ENCODE data around the gene SPINK7.
"Not testable (repeated sequence)": the region's sequence is repeated elsewhere in the genome, so short reads cannot be mapped to it uniquely, and the experiment has no call there.

SPINK7 gene

DNA sequence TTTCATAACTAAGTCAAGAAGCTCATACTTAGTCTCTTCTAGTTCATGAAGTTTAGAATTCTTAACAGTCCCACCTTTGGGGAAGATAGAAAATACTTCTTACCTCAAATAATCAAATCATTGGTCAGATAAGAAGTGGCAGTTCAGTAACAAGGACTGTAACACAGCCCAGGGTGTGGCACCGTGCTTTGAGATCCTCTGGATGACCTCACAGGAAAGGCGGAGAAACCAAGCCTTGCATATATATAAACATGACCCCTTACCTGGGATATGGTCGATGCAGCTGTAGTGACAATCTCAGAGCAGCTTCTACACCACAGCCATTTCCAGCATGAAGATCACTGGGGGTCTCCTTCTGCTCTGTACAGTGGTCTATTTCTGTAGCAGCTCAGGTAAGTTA lies at the start of gene SPINK7:
Gene SPINK7 (plus strand): TSS at position 271 of the 400 bp plus-strand sequence. CDS start 61 bp downstream, at position 332.
- no peak for DNase-seq (ENCODE audit: low read depth in 3 of 3, low spot score in 1 of 3)

DNA sequence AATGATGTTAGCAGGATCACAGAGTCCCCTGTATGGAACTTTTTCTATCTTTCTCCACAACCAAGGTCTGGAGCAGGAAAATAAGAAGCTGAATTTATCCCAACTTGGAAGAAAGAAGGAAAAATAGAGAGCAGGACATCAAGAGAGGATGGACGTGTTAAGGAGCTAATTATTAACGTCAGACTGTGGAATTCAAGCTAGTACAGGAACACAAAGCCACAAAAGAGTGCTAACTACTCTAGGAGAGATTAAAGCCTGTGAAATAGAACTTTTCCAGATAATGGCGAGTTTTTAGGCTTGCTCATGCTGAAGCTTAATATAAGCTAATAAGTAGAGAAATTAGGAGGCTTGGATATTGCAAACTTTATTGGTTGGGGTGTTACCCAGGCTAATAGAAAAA lies 44.3 kb upstream of the SPINK7 start:
- no peak for DNase-seq (ENCODE audit: low read depth in 3 of 3, low spot score in 1 of 3)

DNA sequence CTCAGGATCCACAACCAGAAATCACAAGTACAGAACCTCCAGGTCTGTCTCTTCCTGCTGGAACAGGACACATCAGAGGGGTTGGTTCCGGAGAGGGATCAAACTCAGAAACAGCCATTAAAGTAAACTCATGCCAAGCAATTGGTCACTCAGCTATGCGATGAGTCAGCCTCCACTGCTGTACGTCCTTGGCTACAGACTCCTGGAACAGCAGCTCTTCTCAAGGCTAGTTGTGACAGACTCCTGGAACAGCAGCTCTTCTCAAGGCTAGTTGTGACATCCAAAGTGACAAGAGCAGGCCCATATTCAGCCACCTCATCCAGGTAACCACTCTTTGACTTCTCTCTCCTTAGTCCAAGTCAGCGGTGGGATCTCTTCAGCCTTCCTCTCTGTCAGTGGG lies 43.7 kb upstream of the SPINK7 start, which contains the start of gene SPINK13:
Gene SPINK13 (plus strand): TSS at position 229 of the 400 bp plus-strand sequence. CDS start 1,279 bp downstream, outside the sequence.
- DNase-seq (ENCODE audit: low read depth in 3 of 3, low spot score in 1 of 3), result no peak

DNA sequence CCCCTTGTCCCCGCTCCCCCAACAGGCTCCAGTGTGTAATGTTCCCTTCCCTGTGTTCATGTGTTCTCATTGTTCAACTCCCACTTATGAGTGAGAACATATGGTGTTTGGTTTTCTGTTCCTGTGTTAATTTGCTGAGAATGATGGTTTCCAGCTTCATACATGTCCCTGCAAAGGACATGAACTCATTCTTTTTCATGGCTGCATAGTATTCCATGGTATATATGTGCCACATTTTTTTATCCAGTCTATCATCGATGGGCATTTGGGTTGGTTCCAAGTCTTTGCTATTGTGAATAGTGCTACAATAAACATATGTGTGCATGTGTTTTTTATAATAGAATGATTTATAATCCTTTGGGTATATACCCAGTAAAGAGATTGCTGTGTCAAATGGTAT lies 37.1 kb upstream of the SPINK7 start:
- DNase-seq (ENCODE audit: low read depth in 3 of 3, low spot score in 1 of 3), result not testable (repeated sequence)

DNA sequence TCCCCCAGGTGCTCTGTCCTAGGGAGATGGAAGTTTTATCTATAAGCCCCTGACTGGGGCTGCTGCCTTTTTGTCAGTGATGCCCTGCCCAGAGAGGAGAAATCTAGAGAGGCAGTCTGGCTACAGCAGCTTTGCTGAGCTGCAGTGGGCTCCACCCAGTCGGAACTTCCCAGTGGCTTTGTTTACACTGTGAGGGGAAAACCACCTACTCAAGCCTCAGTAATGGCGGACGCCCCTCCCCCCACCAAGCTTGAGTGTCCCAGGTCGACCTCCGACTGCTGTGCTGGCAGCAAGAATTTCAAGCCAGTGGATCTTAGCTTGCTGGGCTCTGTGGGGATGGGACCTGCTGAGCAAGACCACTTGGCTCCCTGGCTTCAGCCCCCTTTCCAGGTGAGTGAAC lies 31.3 kb upstream of the SPINK7 start:
- not testable (repeated sequence) for DNase-seq (ENCODE audit: low read depth in 3 of 3, low spot score in 1 of 3)

DNA sequence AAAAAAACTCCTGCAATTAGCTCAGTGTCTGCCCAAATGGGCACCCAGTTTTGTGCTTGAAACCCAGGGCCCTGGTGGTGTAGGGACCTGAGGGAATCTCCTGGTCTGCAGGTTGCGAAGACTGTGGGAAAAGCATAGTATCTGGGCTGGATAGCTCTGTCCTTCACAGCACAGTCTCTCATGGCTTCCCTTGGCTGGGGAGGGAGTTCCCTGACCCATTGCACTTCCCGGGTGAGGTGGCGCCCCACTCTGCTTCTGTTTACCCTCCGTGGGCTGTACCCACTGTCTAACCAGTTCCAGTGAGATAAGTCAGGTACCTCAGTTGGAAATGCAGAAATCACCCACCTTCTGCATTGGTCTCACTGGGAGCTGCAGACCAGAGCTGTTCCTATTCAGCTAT lies 30.9 kb upstream of the SPINK7 start:
- not testable (repeated sequence) for DNase-seq (ENCODE audit: low read depth in 3 of 3, low spot score in 1 of 3)

DNA sequence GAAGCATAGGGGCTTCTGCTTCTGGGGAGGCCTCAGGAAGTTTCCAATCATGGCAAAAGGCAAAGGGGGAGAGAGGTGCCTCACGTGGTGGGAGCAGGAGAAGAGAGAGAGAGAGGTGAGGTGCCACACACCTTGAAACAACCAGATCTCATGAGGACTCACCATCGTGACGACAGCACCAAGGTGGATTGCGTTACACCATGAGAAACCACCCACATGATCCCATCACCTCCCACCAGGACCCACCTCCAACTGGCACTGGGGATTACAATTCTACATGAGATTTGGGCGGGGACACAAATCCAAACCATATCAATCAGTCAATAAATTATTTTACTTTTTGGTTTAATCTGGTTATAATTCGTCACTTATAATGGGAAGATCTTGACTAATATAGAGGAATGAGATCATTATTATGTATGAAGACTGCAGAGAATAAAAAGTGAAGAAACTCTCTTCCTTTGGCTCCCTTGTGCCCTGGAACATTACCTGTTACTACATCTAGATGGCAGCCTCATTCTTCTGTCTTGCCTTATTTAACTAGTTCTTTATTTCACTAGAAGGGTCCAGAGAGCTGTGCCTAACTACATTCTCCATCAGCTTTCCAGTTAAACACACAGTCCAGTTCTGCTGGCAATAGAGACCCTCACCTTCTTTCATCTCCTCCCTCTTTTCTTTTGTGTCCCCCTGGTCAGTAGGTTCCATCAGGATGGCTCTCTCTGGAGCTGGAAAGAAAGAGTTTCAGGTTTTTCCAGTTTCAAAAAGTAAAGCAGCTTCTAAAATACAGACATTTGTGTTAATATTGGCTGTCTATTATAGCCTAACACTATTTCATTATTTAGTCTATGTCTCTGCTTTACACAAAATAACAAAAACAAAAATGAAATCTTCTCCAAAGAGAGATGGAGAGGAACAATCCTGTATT lies 21.7 kb upstream of the SPINK7 start:
- DNase-seq (ENCODE audit: low read depth in 3 of 3, low spot score in 1 of 3), result no peak

DNA sequence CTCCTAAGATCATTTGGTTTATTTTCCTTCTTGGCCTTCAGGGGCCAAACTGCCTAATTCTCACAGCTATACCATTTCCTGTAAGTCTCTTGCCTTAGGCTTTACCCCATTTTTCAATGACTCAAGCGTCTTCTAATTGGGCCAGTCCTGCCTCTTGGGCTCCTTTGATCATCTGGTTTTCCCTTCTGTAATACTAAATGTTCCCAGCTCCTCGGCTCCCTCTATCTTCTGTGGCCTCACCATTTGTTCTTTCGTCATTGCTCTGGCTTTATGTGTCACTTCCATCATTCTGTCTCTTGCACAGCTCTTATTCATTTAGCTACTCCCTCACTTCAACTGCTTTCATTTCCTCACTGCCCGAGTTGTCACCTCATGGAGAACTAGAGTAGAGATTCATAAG lies 14.5 kb upstream of the SPINK7 start:
- no peak for DNase-seq (ENCODE audit: low read depth in 3 of 3, low spot score in 1 of 3)

DNA sequence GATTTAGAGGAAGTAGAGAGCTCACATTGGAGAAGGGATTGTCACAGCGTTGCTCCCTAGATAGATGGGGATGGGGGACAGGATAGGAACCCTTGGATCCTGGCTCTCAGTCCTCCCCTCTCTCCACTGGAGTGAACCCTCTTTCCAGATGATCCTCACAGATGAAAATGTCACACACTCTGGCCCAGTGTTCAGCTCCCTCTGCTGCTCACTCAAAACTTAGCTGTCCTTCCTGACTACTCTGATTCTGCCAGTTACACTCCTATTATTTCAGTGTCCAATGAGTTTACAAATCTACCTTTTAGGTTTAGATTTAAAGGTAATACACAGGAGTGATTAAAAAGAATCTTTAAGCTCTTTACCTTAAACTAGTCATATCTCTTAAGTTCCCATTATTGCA lies 5.8 kb upstream of the SPINK7 start:
- no peak for DNase-seq (ENCODE audit: low read depth in 3 of 3, low spot score in 1 of 3)

DNA sequence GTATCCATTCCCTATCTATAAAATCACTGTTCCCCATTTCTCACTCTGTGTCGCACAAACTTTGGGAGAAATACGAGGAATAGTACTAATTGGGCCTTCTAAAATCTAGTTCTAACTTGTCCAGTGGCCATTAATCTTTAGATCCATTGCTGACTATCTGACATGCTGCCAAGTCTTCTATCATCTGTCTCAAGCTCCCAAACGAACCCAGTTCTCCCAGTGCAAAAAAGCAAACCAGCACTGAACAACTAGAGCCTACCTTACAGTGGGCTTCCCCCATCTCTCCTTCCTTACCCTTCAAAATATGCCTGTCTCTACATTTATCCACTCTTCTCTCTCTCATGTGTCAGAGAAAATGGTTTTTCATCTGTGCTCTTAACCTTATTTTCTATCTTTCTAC lies 3.2 kb upstream of the SPINK7 start:
- no peak for DNase-seq (ENCODE audit: low read depth in 3 of 3, low spot score in 1 of 3)

DNA sequence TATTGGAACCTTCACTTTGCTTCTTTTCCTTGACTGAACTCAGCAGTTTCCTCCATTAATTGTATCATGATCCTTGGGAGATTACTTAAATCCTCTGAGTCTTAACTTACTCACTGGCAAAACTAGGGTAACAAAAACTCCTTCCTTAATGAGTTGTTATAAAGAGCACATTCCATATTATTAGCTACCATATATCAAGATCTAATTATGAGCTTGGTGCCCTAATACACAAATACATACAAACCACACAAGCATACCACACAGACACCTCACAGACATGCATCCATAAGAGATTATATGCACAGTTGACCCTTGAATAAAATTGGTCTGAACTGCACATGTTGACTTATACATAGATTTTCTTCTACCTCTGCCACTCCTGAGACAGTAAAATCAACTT lies 2.5 kb upstream of the SPINK7 start:
- no peak for DNase-seq (ENCODE audit: low read depth in 3 of 3, low spot score in 1 of 3)

DNA sequence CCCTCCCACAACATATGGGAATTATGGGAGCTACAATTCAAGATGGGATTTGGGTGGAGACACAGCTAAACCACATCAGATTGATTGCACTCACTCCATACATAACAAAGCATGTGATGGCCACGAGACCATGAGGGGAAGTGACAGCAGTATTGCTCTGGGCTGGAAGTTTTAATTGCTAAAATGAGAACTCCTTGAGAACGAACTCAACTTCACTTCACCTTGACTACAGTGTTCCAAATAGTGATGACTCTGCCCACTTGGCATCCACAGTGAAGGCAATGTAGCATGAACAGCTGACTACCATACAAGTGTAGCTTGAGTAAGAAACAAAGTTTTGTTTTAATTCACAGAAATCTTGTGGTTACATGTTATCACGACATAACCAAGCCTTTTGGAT lies 739 bp upstream of the SPINK7 start:
- DNase-seq (ENCODE audit: low read depth in 3 of 3, low spot score in 1 of 3), result no peak

DNA sequence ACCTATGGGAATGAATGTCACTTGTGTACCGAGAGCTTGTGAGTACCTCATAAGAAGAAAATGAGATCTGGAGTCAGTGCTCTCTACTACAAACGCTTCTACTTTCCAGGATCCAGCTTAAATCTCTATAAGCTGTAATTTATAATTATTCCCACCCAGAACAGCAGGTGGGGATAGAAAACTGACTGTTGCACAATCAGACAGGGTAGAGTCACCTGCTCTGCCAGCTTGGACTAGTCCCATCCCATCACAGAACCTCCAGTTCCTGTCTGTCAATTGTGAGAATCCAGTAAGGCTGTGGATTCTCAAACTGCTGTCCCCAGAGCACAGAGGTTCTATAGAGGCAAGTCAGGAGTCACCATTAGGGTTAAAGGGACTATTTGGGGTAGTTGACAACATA lies 2.0 kb downstream of the SPINK7 start:
- no peak for DNase-seq (ENCODE audit: low read depth in 3 of 3, low spot score in 1 of 3)

DNA sequence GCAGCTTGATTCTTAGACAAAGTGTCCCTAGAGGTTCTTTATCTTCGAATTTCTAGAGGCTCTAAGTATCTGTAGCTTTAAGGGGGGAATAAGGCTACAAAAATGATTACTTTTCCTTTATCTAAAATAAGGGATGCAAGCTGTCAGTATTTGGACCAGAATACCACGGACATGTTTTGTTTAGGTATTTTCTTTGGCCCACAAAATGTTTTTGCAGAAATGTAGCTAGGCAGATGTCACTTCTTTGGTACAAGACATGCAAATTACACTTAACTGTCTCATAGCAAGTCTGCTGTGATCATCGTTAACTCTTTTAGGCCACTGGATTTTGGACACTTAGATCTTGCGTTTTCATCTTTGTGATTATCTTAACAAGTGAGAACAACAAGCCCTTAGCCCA lies 2.5 kb downstream of the SPINK7 start:
- no peak for DNase-seq (ENCODE audit: low read depth in 3 of 3, low spot score in 1 of 3)

DNA sequence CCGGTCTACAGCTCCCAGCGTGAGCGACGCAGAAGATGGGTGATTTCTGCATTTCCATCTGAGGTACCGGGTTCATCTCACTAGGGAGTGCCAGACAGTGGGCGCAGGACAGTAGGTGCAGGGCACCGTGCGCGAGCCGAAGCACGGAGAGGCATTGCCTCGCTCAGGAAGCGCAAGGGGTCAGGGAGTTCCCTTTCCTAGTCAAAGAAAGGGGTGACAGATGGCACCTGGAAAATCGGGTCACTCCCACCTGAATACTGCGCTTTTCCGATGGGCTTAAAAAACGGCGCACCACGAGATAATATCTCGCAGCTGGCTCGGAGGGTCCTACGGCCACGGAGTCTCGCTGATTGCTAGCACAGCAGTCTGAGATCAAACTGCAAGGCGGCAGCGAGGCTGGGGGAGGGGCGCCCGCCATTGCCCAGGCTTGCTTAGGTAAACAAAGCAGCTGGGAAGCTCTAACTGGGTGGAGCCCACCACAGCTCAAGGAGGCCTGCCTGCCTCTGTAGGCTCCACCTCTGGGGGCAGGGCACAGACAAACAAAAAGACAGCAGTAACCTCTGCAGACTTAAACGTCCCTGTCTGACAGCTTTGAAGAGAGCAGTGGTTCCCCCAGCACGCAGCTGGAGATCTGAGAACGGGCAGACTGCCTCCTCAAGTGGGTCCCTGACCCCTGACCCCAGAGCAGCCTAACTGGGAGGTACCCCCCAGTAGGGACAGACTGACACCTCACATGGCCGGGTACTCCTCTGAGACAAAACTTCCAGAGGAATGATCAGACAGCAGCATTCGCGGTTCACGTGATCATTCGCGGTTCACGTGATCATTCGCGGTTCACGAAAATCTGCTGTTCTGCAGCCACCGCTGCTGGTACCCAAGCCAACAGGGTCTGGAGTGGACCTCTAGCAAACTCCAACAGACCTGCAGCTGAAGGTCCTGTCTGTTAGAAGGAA lies 8.1 kb downstream of the SPINK7 start:
- not testable (repeated sequence) for DNase-seq (ENCODE audit: low read depth in 3 of 3, low spot score in 1 of 3)

DNA sequence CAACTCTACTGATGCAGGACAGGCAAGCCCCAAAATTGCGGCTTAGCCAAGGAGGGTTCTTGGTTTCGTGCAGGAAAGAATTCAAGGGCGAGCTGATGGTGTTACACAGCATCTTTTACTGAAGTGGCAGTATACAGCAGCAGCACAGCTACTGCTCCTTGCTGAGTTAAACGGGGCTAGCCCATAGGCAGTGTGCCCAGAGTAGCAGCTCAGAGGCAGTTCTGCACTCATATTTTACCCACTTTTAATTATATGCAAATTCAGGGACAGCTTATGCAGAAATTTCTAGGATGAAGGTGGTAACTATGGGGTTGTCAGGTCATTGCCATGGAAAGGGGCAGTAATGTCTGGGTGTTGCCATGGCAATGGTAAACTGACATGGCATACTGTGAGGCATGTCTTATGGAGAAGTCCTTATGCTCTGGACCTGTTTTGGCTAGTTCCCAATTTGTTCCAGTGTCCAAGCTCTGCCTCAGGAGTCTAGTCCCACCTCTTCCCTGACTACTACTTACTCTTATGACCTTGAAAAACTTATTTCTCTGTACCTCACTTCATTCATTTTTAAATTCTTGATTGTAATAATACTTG lies 21.1 kb downstream of the SPINK7 start:
- DNase-seq (ENCODE audit: low read depth in 3 of 3, low spot score in 1 of 3), result no peak

DNA sequence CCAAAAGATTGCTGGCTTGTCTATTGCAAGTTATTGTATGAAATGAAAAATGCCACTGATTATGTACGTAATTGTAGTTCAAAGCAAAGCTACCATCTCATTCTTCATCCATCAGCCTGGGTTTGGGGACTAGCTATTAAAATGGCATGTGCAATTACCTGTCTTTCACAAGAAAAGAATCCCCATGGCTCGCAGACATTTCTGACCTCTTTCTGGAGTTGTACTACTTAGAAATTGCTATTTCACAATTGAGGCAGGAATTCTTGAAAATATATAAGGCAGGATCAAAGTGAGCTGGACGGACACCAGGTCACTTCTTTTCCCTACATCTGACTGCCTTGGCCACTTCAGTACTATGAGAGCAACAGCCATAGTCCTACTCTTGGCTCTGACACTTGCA lies 23.0 kb downstream of the SPINK7 start, which contains the start of gene SPINK9:
Gene SPINK9 (plus strand): TSS at position 301 of the 400 bp plus-strand sequence. CDS start 55 bp downstream, at position 356.
- DNase-seq (ENCODE audit: low read depth in 3 of 3, low spot score in 1 of 3), result no peak

DNA sequence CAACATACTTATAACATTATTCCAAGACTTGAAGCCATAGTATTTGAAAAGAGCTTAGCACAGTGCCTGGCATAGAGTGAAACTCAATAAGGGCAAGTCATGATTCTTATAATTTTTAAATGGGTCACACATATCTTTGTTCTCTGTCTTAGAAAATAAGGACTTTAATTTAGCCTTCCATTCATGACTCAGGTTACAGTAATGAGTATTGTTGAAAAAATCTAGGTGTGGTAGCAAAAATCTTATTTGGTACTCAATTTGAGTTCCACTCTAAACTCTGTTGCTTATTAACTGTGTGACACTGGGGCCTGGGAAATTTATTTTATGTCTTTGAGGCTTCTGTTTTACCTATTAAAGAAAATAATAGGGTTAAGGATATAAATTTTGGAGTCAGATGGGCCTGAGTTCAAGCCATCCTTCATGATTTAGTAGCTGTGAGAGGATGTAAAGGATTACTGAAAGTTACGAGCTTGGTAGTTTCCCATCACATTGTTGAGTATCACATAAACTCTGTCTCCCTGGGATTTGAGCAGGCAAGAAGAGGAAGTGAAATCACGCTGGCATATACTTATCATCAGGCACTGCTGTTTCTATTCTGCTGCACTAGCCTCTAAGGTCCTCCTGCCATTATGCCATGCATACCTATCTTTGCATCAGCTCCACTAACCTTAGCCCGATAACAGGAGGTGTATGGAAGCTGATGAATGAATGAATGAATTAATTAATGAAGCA lies 24.6 kb downstream of the SPINK7 start:
- no peak for DNase-seq (ENCODE audit: low read depth in 3 of 3, low spot score in 1 of 3)

DNA sequence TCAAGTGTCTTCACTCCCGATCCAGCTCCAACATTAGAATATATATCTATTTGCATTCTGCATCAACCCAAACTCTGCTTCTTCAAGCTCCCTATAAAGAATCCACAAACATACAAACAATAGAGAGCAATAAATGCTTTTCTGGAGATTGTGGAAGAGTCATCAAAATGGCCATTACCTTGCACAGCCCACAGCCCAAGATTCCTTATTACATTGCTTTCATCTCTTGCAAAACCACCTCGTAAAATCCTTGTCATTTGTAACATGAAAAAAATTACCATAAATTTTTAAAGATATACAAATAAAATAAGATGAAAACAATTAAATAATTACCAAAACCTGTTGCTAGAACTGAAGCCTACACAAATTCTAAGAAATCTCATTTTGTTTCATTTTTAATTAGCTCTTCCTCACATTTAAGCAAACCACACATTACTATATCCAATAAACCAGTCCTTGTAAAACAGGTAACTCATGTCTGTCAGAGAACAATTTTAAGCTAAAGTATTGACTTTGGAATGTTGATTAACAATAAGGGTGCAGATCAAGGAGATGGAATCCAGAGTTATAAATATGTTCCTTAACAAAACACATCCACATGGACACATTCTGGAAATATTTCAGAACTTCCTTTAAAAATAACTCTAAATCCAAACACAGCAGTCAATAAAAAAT lies 30.3 kb downstream of the SPINK7 start:
- DNase-seq (ENCODE audit: low read depth in 3 of 3, low spot score in 1 of 3), result no peak

DNA sequence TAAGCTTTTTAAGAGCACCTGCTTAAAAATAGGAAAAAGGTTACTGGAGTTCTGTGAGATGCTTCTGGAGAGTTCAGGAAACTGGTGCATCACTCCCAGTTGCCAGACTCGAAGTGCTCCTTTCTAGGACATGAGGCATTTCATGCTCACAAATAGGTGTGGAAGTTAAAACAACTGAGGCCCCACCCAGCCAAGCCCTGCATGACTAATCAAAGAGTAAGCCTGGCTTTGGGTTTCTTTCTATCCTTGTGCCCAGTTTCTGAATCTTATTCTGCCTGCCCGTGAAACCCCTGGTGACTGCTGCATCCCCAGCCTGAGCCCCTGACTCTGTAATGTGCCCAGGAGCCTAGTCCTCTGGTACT lies 30.8 kb downstream of the SPINK7 start:
- no peak for DNase-seq (ENCODE audit: low read depth in 3 of 3, low spot score in 1 of 3)
